HepG2 (cell line): ENCODE data around the gene MBL2. TPM values are rescaled to one million over a fixed set of nuclear protein-coding genes. Genes with fewer than 3 reads are reported as not detected.

Experiments used
- ATF7 ChIP-seq, 2 experiments: fragments of 450-650 bp in 1 of 2; sonication (generic) in 1 of 2; formaldehyde crosslinking in 1 of 2; IDR thresholded peaks; 2 replicates each; pipeline versions ENCODE4 v1.4.0 to v1.6.1; 2016 to 2020; ENCODE audit warnings: antibody characterized with exemption in 1 of 2, mild to moderate bottlenecking in 1 of 2, missing genetic modification reagents in 1 of 2
- CTCF ChIP-seq: sonication (generic); formaldehyde crosslinking; IDR thresholded peaks from 2 replicates; pipeline ENCODE4 v1.5.0; 2020; ENCODE audit warnings: mild to moderate bottlenecking, missing genetic modification reagents, moderate library complexity
- DRAP1 ChIP-seq: IDR thresholded peaks from 2 replicates; pipeline ENCODE4 v1.6.1; 2016; ENCODE audit warnings: missing genetic modification reagents, missing compliant biosample characterization
- EEA1 ChIP-seq: sonication (generic); formaldehyde crosslinking; IDR thresholded peaks from 2 replicates; pipeline ENCODE4 v1.5.1; 2020; ENCODE audit warnings: mild to moderate bottlenecking, missing genetic modification reagents, borderline replicate concordance
- PLRG1 ChIP-seq: fragments of 450-650 bp; conservative IDR thresholded peaks from 2 replicates; pipeline ENCODE4 v1.6.1; 2016
- REST ChIP-seq, 2 experiments: IDR thresholded peaks; 2 replicates each; pipeline ENCODE4 v1.6.1; 2011 to 2012; ENCODE audit warnings: low read length in 2 of 2, borderline replicate concordance in 1 of 2, low read depth in 1 of 2, mild to moderate bottlenecking in 1 of 2, moderate library complexity in 1 of 2
- TEAD2 ChIP-seq: sonication (generic); formaldehyde crosslinking; IDR thresholded peaks from 2 replicates; pipeline ENCODE4 v1.9.0; 2021; ENCODE audit warnings: missing genetic modification reagents
- TFDP2 ChIP-seq: sonication (generic); formaldehyde crosslinking; IDR thresholded peaks from 2 replicates; pipeline ENCODE4 v1.4.0; 2020; ENCODE audit warnings: missing genetic modification reagents
- TOE1 ChIP-seq: sonication (generic); formaldehyde crosslinking; IDR thresholded peaks from 2 replicates; pipeline ENCODE4 v1.4.0; 2020; ENCODE audit warnings: mild to moderate bottlenecking, missing genetic modification reagents
- U2AF2 ChIP-seq: fragments of 200-400 bp; formaldehyde crosslinking; IDR thresholded peaks from 2 replicates; pipeline ENCODE4 v1.6.1; 2017; ENCODE audit warnings: low read depth, mild to moderate bottlenecking, low read length
- ZNF512 ChIP-seq: sonication (generic); formaldehyde crosslinking; IDR thresholded peaks from 2 replicates; pipeline ENCODE4 v1.4.0; 2020; ENCODE audit warnings: mild to moderate bottlenecking, missing genetic modification reagents
- ZNF644 ChIP-seq: IDR thresholded peaks from 2 replicates; pipeline ENCODE4 v1.6.1; 2016; ENCODE audit warnings: low read depth
- polyA plus RNA-seq, 8 experiments: library from polyadenylated mRNA; depleted of rRNA in 3 of 8; stranded (reverse) in 7 of 8; unstranded in 1 of 8; fragments of >200 nt; fragmentation: Illumina TruSeq in 4 of 8; extraction: Trizol in 4 of 8; gene quantifications; 2 replicates each; pipeline versions ENCODE4 v1.2.1 to v1.2.3, GENCODE V29; 2011 to 2016; ENCODE audit warnings: low read depth in 4 of 8, missing spikeins in 1 of 8, mixed read lengths in 1 of 8; ENCODE audit not compliant: insufficient read depth in 1 of 8
- total RNA-seq, 5 experiments: library from RNA; depleted of rRNA; stranded (reverse); fragments of >200 nt; fragmentation: Illumina TruSeq; extraction: Trizol; gene quantifications; 2 replicates each; pipeline ENCODE4 v1.2.3, GENCODE V29; 2016; ENCODE audit warnings: low read depth in 1 of 5
- TF ChIP-seq, protein P1 (sequence below): sonication (generic); formaldehyde crosslinking; IDR thresholded peaks from 2 replicates; pipeline ENCODE4 v1.4.0; 2020; ENCODE audit warnings: missing genetic modification reagents
- TF ChIP-seq, protein P2 (sequence below): sonication (generic); formaldehyde crosslinking; IDR thresholded peaks from 2 replicates; pipeline ENCODE4 v1.4.0; 2020; ENCODE audit warnings: missing genetic modification reagents

Gene MBL2
- total and polyA plus RNA-seq, 2 of the 13 experiments (the other 11 are each of a cell fraction or from before 2014, with no cell fraction given) = 9.6 to 16.2 TPM

- no peak for TF ChIP-seq REST (IDR thresholded peaks at IDR 0.05; ENCODE audit: borderline replicate concordance in 1 of 2, low read depth in 1 of 2, low read length in 2 of 2)
- peak; percentile 97 for TF ChIP-seq CTCF (CRISPR knock-in tag)
- TF ChIP-seq DRAP1 (CRISPR knock-in tag) = no peak
- TF ChIP-seq EEA1 (CRISPR knock-in tag) = no peak
- no peak for TF ChIP-seq U2AF2
- no peak for TF ChIP-seq ZNF644 (CRISPR knock-in tag)
- TF ChIP-seq TFDP2 (CRISPR knock-in tag) = no peak
- no peak for TF ChIP-seq ATF7 (IDR thresholded peaks at IDR 0.05)
- no peak for TF ChIP-seq ATF7 (CRISPR knock-in tag; IDR thresholded peaks at IDR 0.05)
- TF ChIP-seq, protein P1, sequence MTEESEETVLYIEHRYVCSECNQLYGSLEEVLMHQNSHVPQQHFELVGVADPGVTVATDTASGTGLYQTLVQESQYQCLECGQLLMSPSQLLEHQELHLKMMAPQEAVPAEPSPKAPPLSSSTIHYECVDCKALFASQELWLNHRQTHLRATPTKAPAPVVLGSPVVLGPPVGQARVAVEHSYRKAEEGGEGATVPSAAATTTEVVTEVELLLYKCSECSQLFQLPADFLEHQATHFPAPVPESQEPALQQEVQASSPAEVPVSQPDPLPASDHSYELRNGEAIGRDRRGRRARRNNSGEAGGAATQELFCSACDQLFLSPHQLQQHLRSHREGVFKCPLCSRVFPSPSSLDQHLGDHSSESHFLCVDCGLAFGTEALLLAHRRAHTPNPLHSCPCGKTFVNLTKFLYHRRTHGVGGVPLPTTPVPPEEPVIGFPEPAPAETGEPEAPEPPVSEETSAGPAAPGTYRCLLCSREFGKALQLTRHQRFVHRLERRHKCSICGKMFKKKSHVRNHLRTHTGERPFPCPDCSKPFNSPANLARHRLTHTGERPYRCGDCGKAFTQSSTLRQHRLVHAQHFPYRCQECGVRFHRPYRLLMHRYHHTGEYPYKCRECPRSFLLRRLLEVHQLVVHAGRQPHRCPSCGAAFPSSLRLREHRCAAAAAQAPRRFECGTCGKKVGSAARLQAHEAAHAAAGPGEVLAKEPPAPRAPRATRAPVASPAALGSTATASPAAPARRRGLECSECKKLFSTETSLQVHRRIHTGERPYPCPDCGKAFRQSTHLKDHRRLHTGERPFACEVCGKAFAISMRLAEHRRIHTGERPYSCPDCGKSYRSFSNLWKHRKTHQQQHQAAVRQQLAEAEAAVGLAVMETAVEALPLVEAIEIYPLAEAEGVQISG (CRISPR knock-in tag) = peak; percentile 39; the same call in 1 of the 2 replicates
- TF ChIP-seq PLRG1 = no peak
- TF ChIP-seq ZNF512 (CRISPR knock-in tag) = no peak
- TF ChIP-seq, protein P2, sequence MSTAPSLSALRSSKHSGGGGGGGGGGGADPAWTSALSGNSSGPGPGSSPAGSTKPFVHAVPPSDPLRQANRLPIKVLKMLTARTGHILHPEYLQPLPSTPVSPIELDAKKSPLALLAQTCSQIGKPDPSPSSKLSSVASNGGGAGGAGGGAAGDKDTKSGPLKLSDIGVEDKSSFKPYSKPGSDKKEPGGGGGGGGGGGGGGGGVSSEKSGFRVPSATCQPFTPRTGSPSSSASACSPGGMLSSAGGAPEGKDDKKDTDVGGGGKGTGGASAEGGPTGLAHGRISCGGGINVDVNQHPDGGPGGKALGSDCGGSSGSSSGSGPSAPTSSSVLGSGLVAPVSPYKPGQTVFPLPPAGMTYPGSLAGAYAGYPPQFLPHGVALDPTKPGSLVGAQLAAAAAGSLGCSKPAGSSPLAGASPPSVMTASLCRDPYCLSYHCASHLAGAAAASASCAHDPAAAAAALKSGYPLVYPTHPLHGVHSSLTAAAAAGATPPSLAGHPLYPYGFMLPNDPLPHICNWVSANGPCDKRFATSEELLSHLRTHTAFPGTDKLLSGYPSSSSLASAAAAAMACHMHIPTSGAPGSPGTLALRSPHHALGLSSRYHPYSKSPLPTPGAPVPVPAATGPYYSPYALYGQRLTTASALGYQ = no peak
- TF ChIP-seq TOE1 (CRISPR knock-in tag) = no peak
- no peak for TF ChIP-seq TEAD2
Measured at GRCh38 chr10:52779541-52780390, 7.2 kb upstream of the MBL2 start (continued).
